Stimulated activated memory B cell treated with anti-CD40 and anti-IgM and Interleukin-4, amounts not matched to agents 10 μg/mL and 1 μg/mL and 100 μg/mL, for 72 hours (primary cell): ENCODE results near the gene ZNF514.

ENCODE experiments used
- ATAC-seq: fragments of 150-1000 bp; cut with Tn5 transposase; 2 replicates; pipeline ENCODE4 v1.10.0; 2021
- H3K27ac Mint-ChIP-seq: one replicate; pipeline ENCODE4 v1.8.0; 2022; ENCODE audit warnings: mild to moderate bottlenecking, mixed read lengths
- H3K27me3 Mint-ChIP-seq: one replicate; pipeline ENCODE4 v1.8.0; 2022; ENCODE audit warnings: mixed read lengths
- H3K36me3 Mint-ChIP-seq: one replicate; pipeline ENCODE4 v1.8.0; 2022; ENCODE audit warnings: mixed read lengths
- H3K4me1 Mint-ChIP-seq: one replicate; pipeline ENCODE4 v1.8.0; 2022; ENCODE audit warnings: mixed read lengths
- H3K4me3 Mint-ChIP-seq: one replicate; pipeline ENCODE4 v1.8.0; 2022; ENCODE audit warnings: mild to moderate bottlenecking, moderate library complexity, mixed read lengths
- H3K9me3 Mint-ChIP-seq: one replicate; pipeline ENCODE4 v1.8.0; 2022; ENCODE audit warnings: mixed read lengths

The ZNF514 gene

DNA sequence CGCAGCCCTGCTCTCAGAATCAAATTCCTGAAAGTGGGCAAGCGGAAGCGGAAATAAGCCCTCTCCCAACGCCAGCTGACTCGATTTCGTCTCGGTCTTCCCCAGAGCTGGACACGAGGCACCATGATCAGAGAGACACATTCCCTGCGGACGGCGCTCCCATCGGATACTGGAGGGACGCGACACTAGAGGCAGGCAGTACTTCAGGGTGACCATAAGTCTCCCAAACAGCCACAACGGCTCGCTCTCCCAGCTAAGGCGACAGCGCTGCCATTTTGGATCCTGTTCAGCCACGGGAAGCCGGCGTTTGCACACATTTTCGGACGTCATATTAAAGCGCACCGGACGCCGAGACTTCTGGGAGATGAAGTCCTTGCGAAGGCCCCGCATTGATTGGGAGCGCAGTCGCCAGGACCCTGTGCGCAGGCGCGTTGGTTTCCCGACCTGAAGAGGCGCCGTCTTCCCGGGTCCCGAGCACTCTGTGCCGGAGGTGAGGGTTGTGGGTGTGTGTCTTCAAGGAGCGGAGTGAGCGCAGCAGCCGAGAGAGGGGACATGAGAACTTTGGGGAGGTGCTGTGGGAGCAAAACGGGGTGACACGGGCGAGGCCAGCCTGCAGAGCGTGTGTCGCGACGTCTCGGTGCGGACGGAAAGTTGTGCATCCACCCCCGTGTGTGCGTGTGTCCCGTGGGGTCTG is 5.9 kb upstream of the ZNF514 start, which contains the start of gene ZNF2:
TSS of gene ZNF2 (plus strand) at position 439 of the 694 bp plus-strand sequence. CDS start 10,418 bp downstream, outside the sequence.
- Mint-ChIP-seq H3K9me3 (peaks cover 2% of the 10 kb centered on the region), H3K4me3 (peak within 1 kb of the TSS; percentile 100), H3K36me3 (peaks cover 10% of the 10 kb centered on the region), H3K27me3 (no peaks in the 10 kb centered on the region), H3K4me1 (peaks cover 41% of the 10 kb centered on the region), H3K27ac (peak within 1 kb of the TSS; percentile 100)
- ATAC-seq = peak; percentile 97

DNA sequence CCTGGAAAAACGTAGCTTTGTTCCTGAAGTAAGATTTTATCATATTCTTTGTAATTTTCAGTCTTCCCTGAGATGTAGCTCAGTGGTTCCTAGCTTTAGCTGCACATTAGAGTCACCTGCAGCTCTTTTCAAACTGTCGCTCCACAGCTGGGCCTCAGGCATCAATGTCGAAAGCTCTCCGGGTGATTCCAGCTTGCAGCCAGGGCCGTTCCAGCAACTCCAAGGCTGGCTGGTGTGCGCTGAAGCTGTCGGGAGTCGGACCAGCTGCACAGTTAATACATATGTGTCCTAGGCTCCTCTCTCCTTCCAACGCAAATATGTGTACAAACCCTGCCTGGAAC is 5.4 kb upstream of the ZNF514 start:
- Mint-ChIP-seq H3K9me3 (peaks cover 2% of the 10 kb centered on the region), H3K4me3 (peak overlapping the region; percentile 100), H3K4me1 (peaks cover 43% of the 10 kb centered on the region), H3K36me3 (peaks cover 10% of the 10 kb centered on the region), H3K27me3 (no peaks in the 10 kb centered on the region), H3K27ac (peak overlapping the region; percentile 100)
- peak; percentile 36 for ATAC-seq

DNA sequence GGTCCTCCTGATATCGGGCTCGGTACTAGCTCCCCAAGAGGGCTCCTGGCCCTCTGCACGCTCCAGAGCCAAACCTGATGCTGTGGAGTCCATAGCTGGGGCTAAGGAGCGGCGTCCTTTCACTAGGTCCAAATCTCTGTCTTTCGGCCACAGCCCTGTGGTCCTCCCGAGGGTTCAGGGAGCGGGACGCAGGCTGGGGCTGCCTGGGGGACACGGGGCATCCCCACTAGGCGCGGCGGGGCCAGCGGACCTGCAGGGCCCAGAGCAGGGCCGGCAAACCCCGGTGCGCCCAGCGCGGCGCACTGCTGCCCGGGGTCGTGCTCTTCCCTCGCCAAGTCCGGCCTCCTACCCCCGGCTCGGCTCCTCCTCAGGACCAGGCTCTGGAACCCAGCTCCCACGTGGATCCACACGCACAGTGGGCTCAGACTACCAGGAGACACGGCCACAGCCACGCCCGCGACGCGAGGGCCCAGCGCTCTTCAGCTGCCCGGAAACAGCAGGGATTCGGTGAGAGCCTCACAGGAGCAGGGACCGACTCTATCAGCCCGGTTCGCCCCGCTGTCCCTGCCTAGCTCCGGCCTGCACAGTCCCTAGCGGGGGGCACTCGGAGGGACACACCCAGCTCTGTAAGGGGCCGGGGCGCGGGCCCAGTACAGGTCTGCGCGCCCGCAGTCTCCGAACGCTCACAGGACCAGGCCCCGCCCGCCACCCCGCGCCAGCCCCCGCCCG is 593 bp downstream of the ZNF514 start:
- Mint-ChIP-seq H3K4me3 (peak overlapping the region; percentile 86), H3K36me3 (peaks cover 32% of the 10 kb centered on the region), H3K4me1 (peaks cover 20% of the 10 kb centered on the region), H3K9me3 (peaks cover 7% of the 10 kb centered on the region), H3K27ac (peak overlapping the region; percentile 92), H3K27me3 (no peaks in the 10 kb centered on the region)
- peak; percentile 81 for ATAC-seq

DNA sequence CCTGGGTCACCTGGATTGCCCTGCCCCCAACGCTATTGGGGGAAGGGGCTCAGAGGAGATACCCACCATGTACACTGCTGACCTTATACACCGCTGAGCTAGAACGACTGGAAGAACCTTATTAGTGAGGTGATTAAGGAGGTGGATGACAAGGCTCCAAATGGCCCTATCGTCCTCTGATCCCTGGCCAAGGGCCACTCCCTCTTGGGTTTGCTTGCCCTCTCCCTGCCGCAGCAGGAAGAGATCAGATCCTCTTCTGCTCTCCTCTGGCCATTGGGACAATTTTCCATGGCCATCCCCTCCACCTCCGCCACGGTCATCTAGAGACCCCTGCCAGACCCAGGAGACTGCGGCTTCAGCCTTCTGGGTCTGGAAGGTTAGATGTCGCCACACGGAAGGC is 1.2 kb downstream of the ZNF514 start:
- no peak for ATAC-seq
- peaks cover 7% of the 10 kb centered on the region for H3K9me3 Mint-ChIP-seq
- peak overlapping the region; percentile 92 for H3K27ac Mint-ChIP-seq

DNA sequence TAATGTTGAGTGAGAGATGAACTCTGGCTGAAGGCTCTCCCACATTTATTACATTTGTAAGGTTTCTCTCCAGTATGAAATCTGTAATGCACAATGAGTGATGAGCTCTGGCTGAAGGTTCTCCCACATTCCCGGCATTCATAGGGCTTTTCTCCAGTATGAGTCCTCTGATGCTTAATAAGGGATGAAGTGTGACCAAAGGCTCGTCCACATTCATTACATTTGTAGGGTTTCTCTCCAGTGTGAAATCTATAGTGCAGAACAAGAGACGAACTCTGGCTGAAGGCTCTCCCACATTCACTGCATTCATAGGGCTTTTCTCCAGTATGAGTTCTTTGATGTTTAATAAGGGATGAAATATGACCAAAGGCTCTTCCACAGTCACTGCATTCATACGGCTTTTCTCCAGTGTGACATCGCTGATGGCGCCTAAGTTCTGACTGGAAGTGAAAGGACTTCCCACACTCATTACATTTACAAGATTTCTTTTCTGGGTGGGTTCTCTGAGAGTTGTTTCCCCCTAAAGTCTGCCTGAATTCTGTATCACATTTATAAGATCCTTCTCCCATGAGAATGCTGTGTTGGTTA is 10.2 kb downstream of the ZNF514 start:
- Mint-ChIP-seq H3K27me3 (no peaks in the 10 kb centered on the region), H3K9me3 (peaks cover 56% of the 10 kb centered on the region), H3K4me1 (no peaks in the 10 kb centered on the region), H3K27ac (no peak overlapping the region), H3K4me3 (no peak overlapping the region), H3K36me3 (peaks cover 89% of the 10 kb centered on the region)
- no peak for ATAC-seq

More for the DNA sequence above, 1.2 kb downstream of the ZNF514 start:
- Mint-ChIP-seq H3K4me1 (peaks cover 16% of the 10 kb centered on the region), H3K4me3 (peak overlapping the region; percentile 86), H3K27me3 (no peaks in the 10 kb centered on the region), H3K36me3 (peaks cover 38% of the 10 kb centered on the region)

DNA sequence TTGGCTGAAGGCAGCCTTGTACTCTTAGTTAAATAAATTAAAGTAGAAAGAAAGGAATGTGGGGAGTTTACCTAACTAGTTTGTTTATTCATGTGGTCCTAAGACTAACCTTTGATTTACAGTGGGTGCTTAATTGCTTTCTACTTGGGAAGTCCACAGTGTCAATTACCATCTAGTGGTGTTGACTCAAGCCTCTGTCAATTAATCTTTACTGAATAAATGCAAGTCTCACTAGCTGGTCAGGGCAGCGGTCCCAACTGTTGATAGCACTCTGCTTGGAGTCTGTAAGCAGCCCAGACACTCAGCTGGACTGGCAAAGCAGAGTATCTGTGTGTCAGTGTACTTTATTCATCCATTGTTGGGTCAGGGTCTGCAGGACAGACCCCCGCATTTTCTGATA is 15.8 kb downstream of the ZNF514 start:
- Mint-ChIP-seq H3K4me3 (no peak overlapping the region), H3K4me1 (no peaks in the 10 kb centered on the region), H3K27ac (no peak overlapping the region), H3K27me3 (no peaks in the 10 kb centered on the region), H3K36me3 (peaks cover 61% of the 10 kb centered on the region), H3K9me3 (peaks cover 42% of the 10 kb centered on the region)
- ATAC-seq = no peak

DNA sequence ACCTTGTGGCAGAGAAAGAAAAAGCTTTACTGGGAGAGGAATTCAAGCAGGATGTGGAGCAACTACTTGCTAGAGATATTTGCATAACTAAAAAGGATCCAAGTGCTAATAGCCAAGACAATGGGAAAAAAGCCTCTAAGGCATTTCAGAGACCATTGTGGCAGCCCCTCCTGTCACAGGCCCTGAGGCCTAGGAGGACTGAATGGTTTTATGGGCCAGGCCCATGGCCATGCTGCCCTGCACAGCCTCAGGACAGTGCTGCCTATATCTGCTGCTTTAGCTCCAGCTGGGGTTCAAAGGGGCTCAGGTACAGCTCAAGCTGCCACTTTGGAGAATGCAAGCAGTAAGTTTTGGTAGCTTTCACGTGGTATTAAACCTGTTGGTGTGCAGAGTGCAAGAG is 20.9 kb downstream of the ZNF514 start:
- H3K27ac Mint-ChIP-seq = no peak overlapping the region
- H3K36me3 Mint-ChIP-seq = peaks cover 45% of the 10 kb centered on the region
- ATAC-seq = no peak
- H3K27me3 Mint-ChIP-seq = no peaks in the 10 kb centered on the region
- H3K4me1 Mint-ChIP-seq = no peaks in the 10 kb centered on the region
- no peak overlapping the region for H3K4me3 Mint-ChIP-seq
- H3K9me3 Mint-ChIP-seq = peaks cover 32% of the 10 kb centered on the region

DNA sequence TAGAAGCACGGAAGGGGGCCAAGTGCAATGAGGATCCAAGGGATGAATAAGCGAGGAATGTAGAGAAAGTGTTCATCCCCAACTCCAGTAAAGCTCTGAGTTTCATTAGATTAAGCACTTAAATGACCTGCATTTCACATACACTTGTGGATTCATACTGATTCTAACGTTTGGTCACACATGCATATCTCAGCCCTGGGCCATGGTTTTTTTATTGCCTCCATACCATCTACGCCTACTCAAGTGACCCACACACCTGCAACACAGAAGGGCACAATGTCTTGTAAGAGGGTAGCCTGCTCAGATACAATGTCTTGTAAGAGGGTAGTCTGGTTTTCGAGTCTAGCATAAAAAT is 37.5 kb downstream of the ZNF514 start:
- Mint-ChIP-seq H3K27ac (peak overlapping the region; percentile 96), H3K4me3 (peak overlapping the region; percentile 99), H3K4me1 (peaks cover 48% of the 10 kb centered on the region), H3K27me3 (no peaks in the 10 kb centered on the region), H3K36me3 (peaks cover 13% of the 10 kb centered on the region), H3K9me3 (no peaks in the 10 kb centered on the region)
- ATAC-seq = peak; percentile 4

DNA sequence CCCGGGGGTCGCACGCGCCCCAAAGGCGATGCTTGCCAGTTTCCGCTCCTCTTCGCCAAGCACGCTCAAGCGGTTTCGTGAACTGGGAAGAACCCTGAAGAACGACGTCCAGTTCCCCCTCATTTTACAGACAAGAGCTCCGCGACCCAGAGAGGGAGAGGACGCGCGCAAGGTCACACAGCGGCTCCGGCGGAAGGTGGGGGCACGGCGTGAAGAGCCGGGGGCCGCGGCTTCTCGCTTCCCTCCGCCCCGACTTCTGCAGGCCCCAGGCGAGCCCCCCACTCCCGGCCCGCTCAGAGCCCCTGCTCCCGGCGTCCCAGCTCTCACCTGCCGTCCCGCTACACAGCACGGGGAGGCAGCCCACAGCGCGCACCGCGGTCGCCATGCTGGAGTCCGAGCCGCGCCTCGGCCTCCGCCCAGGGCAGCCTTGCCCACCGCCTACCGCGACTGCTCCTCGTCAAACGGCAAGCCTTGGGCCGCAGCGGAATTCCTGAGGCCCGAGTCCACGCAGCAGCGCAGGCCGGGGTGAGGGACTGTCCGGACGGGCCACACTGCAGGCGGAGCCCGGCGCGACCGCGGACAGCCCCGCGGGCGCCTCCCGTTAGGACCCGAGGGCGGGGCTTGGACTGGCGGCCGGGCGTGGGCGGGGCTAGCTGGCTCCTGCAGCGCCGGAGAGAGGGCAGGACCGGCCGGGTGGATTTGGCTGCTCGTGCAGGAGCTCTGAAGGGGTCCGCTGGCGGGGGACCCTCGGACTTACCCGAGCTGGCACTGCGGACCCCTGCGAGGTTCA is 38.0 kb downstream of the ZNF514 start, which contains the start of gene MRPS5:
TSS of gene MRPS5 (minus strand) at position 402 of the 790 bp plus-strand sequence. CDS start at position 385, 17 bp downstream.
- ATAC-seq = peak; percentile 98
- no peaks in the 10 kb centered on the region for H3K27me3 Mint-ChIP-seq
- peaks cover 50% of the 10 kb centered on the region for H3K4me1 Mint-ChIP-seq
- no peaks in the 10 kb centered on the region for H3K9me3 Mint-ChIP-seq
- peak within 1 kb of the TSS; percentile 96 for H3K27ac Mint-ChIP-seq
- H3K36me3 Mint-ChIP-seq = peaks cover 19% of the 10 kb centered on the region
- H3K4me3 Mint-ChIP-seq = peak within 1 kb of the TSS; percentile 99

DNA sequence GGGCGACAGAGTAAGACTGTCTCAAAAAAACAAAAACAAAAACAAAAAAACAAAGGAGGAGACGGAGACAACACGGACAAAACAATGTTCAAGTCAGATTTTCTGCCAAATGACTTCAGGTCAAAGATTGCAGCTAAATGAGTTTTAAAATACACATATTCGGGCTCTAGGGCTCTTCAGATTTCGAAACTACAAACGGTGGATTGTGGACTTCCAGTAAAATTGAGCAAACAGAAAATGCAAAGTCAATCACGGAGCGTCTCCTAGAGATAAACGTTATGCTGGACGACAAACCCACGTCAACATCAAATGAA is 38.6 kb downstream of the ZNF514 start:
- peaks cover 50% of the 10 kb centered on the region for H3K4me1 Mint-ChIP-seq
- H3K27me3 Mint-ChIP-seq = no peaks in the 10 kb centered on the region

DNA sequence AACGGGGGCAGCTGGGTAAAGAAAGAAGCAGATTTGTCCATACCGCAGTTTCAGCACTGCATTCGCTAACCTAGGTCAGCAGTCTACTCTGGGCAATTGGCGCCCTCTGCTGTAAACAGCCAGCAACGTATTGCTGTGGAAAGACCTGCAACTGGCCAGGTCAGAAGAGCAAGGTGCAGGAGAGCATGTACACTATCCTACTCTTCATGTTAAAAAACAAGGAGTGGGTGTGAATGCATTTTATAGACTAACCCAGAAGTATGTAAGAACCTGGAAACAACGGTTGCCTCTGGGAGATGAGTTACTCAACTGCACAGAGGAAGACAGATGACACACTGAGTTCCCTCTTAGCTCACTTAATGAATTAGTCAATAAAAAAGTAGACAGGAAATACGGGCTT is 44.2 kb downstream of the ZNF514 start:
- Mint-ChIP-seq H3K27ac (no peak overlapping the region), H3K4me3 (no peak overlapping the region), H3K36me3 (peaks cover 44% of the 10 kb centered on the region), H3K9me3 (no peaks in the 10 kb centered on the region), H3K4me1 (peaks cover 33% of the 10 kb centered on the region), H3K27me3 (no peaks in the 10 kb centered on the region)
- peak; percentile 79 for ATAC-seq

More for the DNA sequence above, 38.6 kb downstream of the ZNF514 start:
- Mint-ChIP-seq H3K36me3 (peaks cover 21% of the 10 kb centered on the region), H3K27ac (peak overlapping the region; percentile 96), H3K4me3 (peak overlapping the region; percentile 99), H3K9me3 (no peaks in the 10 kb centered on the region)
- ATAC-seq = no peak

DNA sequence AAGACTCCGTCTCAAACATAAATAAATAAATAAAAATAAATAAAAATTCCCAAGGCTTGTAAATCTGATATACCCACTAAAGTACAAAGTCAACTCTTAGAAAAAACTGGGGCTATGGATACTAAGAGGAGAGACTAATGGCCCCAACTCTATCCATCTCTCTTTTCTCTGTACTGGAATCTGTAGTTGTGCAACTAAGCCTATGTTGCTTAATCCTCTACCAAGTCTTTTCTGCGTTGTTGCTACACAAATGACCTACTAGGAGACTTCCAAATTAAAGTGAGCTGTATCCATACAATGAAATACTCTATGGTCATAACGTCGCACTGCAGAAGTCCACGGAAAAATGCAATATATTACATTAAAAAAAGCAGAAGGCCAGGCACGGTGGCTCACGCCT is 46.2 kb downstream of the ZNF514 start:
- H3K4me1 Mint-ChIP-seq = peaks cover 13% of the 10 kb centered on the region
- H3K4me3 Mint-ChIP-seq = no peak overlapping the region
- H3K27ac Mint-ChIP-seq = no peak overlapping the region
- no peak for ATAC-seq
- no peaks in the 10 kb centered on the region for H3K9me3 Mint-ChIP-seq
- no peaks in the 10 kb centered on the region for H3K27me3 Mint-ChIP-seq
- H3K36me3 Mint-ChIP-seq = peaks cover 51% of the 10 kb centered on the region

DNA sequence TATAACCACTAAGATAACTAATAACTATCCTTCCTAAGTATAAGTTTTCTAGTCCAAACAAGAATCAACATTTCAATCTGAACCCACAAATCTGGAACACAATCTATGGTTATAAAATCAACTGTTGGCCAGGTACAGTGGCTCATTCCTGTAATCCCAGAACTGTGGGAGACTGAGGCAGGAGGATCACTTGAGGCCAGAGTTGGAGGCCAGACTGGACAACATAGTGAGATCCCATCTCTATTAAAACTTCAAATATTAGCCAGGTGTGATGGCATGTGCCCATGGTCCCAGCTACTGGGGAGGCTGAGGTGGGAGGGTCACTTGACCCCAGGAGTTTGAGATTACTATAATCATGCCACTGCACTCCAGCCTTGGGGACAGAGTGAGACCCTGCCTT is 49.3 kb downstream of the ZNF514 start:
- no peaks in the 10 kb centered on the region for H3K4me1 Mint-ChIP-seq
- no peak overlapping the region for H3K4me3 Mint-ChIP-seq
- no peak for ATAC-seq
- no peak overlapping the region for H3K27ac Mint-ChIP-seq
- no peaks in the 10 kb centered on the region for H3K27me3 Mint-ChIP-seq
- no peaks in the 10 kb centered on the region for H3K9me3 Mint-ChIP-seq
- peaks cover 61% of the 10 kb centered on the region for H3K36me3 Mint-ChIP-seq

DNA sequence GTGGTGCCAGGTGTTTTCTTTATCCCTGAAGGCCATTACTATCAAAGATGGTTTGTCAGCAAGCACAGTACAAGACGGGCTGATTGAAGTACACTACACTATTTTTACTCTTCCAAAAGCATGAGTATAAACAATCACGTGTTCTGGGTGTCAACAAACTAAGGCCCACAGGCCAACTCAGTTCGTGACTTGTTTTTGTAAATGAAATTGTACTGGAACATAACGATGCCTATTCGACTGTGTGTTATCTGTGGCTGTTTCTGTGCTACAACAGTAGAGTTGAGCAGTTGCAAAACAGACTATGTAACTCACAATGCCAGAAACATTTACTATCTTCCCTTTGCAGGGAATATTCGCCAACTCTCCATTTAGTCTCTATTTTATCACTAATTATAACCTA is 50.4 kb downstream of the ZNF514 start:
- H3K27ac Mint-ChIP-seq = no peak overlapping the region
- H3K36me3 Mint-ChIP-seq = peaks cover 62% of the 10 kb centered on the region
- H3K4me3 Mint-ChIP-seq = no peak overlapping the region
- ATAC-seq = no peak
- no peaks in the 10 kb centered on the region for H3K4me1 Mint-ChIP-seq
- H3K9me3 Mint-ChIP-seq = no peaks in the 10 kb centered on the region
- no peaks in the 10 kb centered on the region for H3K27me3 Mint-ChIP-seq

DNA sequence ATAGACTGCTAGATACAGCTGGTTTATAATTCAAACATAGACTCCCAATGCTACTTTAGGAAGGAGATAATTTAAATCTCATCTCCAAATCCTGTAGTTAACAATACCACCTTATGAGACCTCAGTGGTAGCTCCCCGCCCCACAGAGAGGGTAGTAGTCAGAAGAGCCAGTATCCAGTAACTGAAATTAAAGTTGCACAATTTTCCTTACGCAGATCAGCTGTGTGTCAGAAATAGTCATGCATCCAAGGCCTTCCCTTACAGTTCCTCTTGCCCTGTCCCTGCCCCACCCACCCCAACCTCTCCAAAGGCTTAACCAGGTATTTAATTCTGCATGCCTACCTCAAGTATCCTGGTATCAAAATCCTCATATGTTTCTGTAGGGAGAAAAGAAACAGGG is 53.6 kb downstream of the ZNF514 start:
- no peak for ATAC-seq
- peaks cover 69% of the 10 kb centered on the region for H3K36me3 Mint-ChIP-seq
- H3K27me3 Mint-ChIP-seq = no peaks in the 10 kb centered on the region
- H3K4me3 Mint-ChIP-seq = no peak overlapping the region
- no peaks in the 10 kb centered on the region for H3K9me3 Mint-ChIP-seq
- no peak overlapping the region for H3K27ac Mint-ChIP-seq
- no peaks in the 10 kb centered on the region for H3K4me1 Mint-ChIP-seq
